Measurements from ENCODE around the gene MGAT4B.

GRCh38 chr5:179820483-179821297 is 14.0 kb upstream of the MGAT4B start, which contains the start of gene SQSTM1:
- TF ChIP-seq, protein P1, sequence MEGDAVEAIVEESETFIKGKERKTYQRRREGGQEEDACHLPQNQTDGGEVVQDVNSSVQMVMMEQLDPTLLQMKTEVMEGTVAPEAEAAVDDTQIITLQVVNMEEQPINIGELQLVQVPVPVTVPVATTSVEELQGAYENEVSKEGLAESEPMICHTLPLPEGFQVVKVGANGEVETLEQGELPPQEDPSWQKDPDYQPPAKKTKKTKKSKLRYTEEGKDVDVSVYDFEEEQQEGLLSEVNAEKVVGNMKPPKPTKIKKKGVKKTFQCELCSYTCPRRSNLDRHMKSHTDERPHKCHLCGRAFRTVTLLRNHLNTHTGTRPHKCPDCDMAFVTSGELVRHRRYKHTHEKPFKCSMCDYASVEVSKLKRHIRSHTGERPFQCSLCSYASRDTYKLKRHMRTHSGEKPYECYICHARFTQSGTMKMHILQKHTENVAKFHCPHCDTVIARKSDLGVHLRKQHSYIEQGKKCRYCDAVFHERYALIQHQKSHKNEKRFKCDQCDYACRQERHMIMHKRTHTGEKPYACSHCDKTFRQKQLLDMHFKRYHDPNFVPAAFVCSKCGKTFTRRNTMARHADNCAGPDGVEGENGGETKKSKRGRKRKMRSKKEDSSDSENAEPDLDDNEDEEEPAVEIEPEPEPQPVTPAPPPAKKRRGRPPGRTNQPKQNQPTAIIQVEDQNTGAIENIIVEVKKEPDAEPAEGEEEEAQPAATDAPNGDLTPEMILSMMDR (IDR thresholded peaks at IDR 0.05) = peak in 2 of 5 experiments; percentile 9 to 32
- TF ChIP-seq POLR2AphosphoS5 (IDR thresholded peaks at IDR 0.05) = peak; percentile 99 to 100 (median 100)

Data from transverse colon (tissue), 4 donors.